ENCODE measurements around the gene PDE6H.

The PDE6H gene
- 0 to 0.04 reads per million in 2 experiments for total RNA-seq

DNA sequence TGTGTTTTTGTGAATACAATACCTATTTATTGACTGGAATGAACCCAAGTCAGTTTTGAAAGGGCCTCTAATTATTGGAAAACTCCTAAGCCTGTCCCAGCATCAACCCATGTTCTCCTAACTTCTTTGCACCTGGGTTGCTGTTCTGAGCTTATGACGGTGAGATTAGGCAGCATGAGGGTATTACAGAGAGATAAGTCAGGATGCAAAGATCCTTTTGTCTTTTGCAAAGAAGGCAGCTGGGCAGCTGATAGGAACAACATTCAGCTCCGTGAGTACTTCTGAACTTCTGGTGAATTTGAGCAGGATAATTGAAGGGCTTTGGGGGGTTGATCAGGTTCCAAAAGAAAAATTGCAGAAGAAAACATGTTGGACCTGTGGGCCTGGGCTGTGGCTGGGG lies at the start of gene PDE6H:
TSS of gene PDE6H (plus strand) at position 227 of the 400 bp plus-strand sequence. CDS start 4,971 bp downstream, outside the sequence.
- no peak for DNase-seq (ENCODE audit: low read depth)

DNA sequence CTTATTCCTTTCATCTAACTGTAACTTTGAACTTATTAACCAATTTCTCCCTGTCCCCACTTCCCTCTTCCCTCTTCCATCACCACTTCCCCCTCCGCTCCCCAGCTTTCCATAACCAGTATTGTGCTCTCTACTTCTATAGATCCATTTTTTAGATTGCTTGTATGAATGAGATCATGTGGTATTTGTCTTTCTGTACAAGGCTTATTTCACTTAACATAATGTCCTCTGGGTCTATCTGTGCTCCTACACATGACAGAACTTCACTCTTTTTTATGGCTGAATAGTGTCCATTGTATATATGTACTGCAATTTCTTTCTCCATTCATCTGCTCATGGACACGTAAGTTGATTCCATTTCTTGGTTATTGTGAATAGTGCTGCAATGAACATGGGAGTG lies 48.9 kb upstream of the PDE6H start:
- DNase-seq (ENCODE audit: low read depth): no peak

DNA sequence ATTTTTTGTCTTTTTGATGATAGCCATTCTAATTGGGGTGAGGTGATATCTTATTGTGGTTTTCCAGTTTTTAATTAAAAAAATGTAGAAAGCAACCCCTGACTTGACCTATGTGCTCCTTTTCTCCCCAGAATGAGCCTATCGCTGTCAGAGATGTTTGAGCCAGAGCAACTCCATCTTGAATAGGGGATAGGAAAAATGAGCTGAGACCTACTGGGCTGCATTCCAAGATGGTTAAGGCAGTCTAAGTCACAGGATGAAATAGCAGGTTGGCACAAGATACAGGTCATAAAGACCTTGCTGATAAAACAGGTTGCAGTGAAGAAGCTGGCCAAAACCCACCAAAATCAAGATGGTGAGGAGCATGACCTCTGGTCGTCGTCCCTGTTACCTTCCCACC lies 48.3 kb upstream of the PDE6H start:
- no peak for DNase-seq (ENCODE audit: low read depth)

DNA sequence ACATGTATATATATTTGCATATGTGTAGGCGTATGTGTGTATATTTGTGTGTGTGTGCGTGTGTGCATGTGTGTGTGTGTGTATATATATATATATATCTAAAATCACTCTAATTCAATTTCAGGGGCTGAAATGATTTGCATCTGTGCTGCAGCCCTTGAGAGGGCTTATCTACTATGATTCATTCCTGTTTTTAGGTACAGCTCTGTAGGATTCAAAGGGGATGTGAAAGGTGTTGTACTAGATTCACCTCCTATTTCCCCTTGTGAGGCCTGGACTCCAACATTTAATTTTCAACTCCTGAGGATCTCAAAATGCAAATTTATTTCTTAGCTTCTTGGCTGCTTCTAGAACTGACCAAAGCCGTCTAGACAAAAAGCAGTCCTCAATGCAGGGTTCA lies 45.6 kb upstream of the PDE6H start:
- no peak for DNase-seq (ENCODE audit: low read depth)

DNA sequence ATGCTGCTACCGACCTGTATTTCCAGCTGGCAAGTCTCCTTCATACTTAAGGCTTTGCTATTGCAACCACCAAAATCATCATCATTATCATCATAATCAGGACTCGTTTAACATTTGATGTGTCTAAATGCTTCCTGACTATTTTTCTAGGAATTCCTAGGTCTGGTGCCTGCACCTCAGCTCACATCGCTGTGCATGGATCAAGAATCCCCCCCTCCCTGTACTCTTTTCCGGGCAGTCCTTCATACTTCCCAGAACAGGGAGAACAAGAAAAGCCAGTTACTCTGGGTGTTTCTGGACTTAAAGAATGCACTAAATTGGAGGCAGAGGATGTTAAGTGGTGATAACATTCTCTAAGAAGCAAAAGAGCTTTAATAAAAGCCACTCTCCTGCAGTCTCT lies 43.9 kb upstream of the PDE6H start:
- no peak for DNase-seq (ENCODE audit: low read depth)

DNA sequence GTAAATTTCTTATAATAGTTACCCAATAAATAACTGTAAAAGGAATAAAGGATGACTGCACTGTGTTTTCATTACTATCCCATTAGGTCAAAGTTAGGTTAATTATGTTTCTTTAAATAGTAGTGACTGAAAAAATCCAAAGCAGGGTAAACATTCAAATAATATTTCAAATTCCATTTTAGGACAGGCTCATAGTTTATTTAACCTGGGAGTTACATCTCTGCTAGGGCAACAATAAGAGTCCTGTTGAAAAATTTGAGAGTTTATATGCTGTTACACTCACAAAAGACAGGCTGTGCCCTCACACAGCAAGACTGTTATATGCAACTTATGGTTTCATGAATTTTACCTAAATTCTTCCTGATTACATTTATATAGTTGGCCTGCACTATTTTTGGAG lies 42.5 kb upstream of the PDE6H start:
- DNase-seq (ENCODE audit: low read depth): no peak

DNA sequence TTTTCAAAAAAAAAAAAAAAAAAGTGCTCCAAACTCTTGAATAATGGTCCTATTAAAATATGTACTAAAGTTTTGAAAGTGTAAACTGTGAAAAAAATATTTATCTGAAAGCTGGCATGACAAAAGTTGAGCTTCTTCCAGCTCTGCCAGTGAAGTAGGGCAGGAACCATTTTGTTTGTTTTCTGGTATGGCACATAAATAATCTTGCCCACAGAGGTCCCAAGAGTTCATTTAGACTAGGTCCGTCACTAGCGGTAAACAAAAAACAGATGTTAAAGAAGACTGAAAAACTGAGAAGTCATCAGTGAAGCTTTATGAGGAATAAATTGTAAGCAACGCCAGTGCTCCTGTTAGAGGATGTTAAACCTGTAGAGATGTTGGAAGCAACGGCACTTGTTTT lies 41.5 kb upstream of the PDE6H start:
- no peak for DNase-seq (ENCODE audit: low read depth)

DNA sequence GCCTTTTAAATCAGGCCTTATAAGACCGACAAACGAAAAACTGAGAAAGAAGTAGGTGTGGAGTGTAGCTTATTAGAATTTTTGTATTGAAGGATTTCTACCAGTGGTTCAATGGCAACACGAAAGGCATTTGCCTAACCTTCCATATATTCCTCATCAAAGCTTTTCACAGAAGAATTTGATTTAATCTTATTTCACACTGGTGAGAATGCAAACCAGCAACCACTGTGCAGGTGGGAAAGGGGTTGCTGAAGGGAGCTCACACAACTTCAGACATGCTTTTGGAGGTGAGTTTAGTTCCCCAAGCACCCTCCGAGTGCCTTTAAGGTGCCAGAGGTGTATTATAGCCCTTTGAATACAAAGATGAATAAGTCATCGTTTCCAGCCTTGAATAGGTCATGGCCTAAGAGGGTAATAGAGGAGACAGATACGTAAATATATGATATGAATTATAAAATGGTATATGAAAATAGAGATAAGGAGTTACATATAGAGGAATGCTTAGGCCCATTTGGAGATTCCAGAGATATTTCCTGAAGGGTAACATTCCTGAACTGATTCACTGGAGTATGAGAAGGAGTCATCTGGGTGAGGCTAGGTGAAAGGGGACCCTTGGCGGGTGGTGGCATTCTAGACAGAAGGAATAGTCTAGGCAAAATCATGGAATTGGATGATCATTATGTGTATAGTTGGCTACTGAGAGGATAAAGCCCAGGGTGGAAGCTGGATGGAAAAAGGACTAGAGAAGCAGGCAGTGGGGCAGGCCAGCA lies 40.9 kb upstream of the PDE6H start:
- DNase-seq (ENCODE audit: low read depth): no peak

DNA sequence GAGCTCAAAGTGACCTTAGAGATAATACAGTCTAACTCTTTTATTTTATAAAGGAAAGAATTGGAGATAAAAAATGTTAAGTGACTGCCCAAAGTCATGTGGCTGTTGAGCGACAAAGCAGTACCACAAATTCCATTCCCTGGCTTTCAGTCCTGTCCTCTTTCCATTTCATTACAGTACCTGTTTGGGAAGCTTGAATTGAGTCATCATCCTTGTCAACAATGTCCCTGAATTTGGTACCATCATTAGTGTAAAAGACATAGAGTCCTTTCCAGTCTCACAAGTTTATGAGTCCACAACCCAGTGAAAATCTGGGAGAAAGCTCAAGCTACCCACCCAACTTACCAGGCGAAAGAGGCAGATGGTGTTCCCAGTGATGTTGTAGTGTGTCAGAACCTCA lies 38.3 kb upstream of the PDE6H start:
- DNase-seq (ENCODE audit: low read depth): no peak

DNA sequence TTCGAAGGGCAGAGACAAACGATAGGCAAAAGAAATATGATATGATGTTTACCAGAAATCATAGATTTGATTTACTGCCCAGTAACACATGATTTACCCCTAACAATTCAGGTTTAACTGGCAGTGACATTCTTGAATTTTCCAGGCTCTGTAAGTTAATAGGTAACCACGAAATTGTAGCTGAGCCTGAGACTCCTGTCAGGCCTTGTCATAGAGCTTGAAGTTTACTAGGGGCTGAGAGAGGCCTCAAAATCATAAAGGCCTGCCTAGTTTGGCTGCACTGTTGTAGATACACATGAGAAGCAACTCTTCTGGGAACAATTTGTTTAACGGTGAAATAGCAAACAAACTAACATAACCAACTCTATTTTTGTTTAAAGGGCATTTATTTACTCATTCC lies 37.8 kb upstream of the PDE6H start:
- DNase-seq (ENCODE audit: low read depth): no peak

DNA sequence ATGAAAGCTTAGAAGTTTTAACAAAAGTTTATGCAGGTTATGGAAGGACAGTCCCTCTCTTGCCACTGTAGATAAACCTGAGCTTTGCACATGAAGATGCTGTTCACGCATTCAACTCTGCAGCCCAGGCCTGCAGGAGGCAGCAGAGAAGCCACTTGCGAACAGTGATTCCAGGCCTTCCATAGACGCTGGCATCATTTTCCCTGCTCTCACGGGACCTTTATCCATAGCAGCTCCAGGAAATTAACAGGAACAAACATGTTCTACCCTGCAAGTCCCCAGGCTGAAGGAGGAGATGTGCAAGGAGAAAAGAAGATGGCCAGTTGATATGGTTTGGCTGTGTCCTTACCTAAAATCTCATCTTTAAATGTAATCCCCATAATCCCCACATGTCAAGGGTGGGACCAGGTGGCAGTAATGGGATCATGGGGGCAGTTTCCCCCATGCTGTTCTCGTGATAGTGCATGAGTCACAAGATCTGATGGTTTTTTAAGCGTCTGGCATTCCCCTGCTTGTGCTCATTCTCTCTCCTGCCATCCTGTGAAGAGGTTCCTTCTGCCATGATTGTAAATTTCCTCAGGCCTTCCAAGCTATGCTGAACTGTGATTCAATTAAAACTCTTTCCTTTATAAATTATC lies 36.5 kb upstream of the PDE6H start:
- no peak for DNase-seq (ENCODE audit: low read depth)

DNA sequence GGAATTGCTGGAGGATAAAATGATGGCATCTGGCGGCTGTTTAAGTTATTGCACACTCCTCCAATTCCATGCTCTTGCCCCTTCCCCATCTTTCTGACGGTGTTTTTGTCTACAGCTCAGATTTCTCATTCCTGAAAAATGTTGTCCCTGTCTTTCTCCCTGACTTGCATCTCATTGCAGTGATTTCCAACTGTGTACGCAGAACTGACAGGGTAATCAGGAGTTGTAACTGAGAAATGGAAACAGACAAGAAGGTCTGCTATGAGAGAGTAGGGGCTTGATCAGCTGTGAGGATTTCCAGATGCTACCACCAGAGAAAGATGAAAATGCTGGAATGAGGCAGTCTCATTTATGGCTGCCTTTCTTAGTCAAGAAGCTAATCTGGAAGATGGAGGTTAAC lies 35.8 kb upstream of the PDE6H start:
- no peak for DNase-seq (ENCODE audit: low read depth)

DNA sequence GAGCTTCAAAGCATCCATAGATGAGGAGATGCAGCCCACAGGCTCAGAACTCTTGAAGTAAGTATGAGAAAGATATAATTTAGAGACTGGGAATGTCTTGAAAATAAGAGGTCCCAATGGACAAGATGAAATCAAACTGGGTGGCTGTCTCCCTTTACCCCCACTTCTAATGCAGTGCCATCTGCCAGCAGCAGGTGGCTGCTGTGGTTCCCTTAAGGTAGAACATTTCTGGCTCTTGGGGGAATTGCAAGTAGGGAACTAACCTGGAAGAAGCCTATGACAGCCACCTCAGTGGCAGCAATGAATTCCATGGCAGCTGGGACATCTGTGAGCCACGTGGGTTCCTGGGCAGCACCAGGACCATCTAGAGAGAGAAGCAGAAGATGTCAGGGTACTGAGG lies 35.2 kb upstream of the PDE6H start:
- no peak for DNase-seq (ENCODE audit: low read depth)

DNA sequence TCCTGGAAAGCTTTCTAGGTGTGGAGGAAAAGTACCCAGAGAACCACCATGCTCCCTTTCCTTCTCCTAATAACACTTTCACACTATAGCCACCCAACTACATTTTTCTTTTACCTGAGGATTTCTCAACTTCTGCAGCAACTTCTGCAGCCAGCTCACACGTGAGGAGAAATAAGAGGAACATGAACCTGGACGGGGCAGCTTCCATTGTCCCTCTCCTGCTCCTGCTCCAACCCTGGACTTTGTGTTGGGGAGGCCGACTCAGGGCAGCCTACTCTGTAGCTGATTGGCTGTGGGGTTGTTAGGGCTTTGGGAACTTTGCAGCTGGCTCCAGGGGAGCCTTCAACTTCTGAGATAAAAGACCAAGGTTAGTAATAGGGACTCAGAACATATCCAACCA lies 34.5 kb upstream of the PDE6H start, which contains the start of gene ERP27:
TSS of gene ERP27 (minus strand) at position 237 of the 400 bp plus-strand sequence. CDS start at position 208, 29 bp downstream.
- DNase-seq (ENCODE audit: low read depth): no peak

DNA sequence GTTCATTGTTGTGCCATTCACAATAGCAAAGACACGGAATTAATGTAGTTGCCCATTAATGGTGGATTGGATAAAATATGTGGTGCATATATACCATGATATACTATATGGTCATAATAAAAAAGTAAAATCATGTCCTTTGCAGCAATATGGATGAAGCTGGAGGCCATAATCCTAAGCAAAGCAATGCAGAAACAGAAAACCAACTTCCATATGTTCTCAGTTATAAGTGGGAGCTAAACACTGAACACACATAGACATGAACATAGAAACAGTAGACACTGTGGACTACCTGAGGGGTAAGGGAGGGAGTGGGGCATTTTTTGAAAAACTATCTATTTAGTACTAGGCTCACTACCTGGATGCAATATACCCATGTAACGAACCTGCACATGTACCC lies 31.5 kb upstream of the PDE6H start:
- no peak for DNase-seq (ENCODE audit: low read depth)

DNA sequence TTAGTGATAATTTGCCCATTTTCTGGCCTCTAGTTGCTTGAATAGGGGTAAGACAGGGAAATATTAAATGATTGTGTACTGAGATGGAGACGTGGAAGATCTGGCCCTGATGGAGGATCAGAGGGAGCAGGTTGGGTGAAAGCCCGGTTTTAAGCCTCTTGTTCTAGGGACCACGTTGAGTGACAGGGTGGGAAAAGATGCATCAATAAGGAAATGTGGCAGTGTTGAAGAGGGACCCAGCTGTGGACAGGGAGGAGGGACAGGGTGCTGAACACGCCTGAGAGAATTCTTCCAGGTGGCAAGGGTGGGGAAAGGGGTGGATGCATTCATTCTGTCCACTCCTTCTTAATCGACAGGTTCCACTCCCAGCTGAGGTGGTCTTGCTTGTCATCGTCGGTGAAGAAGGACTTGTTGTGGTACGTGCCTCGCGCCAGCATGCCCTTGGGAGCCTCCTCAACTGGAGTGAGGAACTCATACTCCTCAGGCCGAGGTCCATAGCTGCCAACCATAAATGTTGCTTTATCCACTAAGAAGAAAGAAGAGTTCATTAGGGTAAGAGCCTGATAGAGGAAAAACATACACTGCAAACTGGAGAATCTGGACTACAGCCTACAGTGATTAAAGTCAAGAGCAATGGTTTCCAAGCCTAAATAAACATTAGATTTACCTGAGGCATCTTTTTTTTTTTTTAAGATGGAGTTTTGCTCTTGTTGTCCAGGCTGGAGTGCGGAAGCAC lies 30.5 kb upstream of the PDE6H start:
- no peak for DNase-seq (ENCODE audit: low read depth)

DNA sequence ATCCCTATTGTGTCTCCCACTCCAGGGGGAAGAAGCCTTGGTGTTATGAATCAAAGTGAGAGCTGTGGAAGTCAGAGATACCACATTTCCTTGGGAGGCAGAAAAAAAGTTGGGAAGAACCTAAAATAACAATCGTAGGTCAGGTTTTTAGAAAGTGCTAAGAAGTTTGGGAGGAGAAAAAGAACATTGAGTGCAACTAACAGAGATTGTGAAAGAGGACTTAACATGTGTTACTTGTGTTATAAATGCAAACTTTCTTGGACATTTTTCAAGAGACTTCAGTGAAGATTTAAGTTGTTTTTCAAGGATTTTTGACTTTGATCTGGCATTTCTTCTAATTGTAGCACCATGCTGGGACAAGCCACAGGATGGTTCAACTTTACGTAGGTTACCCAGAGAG lies 26.7 kb upstream of the PDE6H start:
- DNase-seq (ENCODE audit: low read depth): no peak

DNA sequence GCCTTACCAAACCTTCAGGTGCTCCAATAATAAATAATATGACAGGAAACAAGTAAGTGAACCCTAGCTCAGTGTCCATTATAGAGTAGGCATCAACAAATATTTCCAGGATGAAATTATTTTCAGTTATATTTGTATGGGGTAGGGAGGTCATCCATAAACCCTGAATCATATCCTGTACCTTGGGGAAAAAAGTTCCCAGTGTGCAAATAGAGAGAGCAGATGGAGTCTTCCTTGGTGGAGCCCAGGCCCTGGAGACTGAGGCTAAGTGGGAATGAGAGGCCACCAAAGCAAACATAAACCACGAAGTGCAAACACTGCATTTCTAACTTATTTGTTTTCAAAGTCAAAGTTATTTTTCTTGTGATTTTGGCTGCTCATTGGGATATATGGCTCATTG lies 26.0 kb upstream of the PDE6H start:
- no peak for DNase-seq (ENCODE audit: low read depth)

DNA sequence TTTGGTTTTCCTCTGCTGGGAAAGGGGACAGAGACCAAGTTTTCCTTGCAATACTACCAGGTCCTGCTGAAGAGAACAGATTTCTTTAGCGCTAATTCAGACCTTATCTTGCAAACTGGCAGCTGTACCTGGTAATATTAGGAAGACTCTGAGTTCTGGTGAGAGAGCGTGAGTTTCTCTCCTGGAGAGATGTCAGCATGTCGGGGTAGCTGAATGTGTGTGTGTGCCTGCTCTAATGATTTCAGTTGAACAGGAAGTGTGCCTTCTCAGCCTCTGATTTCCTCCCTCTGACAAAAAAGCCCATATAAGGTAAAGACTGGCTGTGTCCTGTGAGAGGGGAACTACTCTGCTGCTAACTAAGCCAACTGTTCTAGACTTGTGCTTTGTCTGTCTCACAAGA lies 24.2 kb upstream of the PDE6H start:
- no peak for DNase-seq (ENCODE audit: low read depth)

DNA sequence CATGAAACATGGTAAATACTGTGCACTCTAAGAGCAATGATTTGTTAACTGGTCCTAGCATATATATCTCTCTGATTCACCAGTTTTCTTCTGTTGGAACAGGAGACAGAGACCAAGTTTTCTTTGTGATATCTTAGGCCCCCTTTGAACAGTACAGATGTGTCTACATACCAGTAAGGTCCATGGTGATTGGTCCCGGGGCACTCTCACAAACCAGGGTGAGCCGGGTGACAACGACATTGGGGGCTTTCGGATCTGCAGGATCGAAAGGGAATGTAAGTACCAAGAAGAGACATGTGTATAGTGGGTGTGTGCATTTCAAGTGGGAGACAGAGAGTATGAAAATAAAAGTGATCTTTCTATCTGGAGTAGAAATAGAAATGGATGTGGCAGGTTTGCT lies 23.2 kb upstream of the PDE6H start:
- DNase-seq (ENCODE audit: low read depth): no peak

DNA sequence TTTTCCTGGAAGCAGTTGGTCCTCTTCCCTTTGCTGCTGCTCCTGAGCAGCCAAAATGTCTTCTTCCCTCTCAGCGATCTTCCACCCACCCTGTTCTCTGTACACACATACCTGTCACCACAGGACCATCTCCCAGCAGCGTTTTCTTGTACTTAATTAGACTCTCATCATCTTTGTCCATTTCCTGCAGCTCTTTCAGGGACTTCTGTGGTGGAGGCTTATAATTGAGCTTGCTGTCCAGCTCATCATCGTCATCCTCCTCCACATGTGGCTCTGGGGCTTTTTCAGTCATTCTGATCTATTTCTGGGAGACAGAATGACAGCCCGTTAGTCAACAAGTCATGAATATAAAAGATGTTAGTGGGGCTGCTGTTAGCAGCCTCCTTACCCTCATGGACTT lies 22.4 kb upstream of the PDE6H start:
- DNase-seq (ENCODE audit: low read depth): no peak

DNA sequence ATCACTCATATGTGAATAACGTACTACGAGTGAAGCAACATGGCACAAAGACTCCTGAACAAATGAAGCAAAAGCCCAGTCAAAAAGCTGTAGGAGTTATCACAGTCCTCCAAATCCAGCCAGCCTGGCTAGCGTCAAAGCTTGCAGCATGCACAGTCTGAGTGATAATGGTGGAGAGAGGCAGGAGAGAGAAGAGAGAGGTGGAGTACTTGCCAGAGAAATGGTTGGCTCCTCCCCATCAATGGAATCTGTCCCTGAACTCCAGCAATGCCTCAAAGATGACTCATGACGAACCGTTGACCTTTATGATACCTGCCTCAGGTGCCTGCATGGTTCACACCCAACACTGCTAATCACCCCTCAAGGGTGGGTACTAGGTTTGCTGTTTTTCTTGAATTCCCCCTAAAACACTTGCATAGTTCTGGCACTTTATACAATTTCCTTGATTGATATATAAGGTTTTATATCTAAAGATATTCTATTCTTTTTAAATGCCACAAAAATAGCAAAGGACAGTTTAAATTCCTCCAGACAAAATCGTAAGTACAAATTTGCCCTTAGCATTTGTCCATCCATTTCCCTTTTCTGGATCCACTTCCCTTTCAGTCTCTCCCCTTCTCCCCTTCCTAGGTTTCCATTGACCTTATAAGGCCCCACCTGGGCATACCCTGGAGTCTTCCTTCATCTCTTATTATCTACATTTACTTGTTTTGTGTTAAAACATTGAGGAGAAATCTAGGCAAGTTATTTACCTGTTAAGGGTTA lies 21.7 kb upstream of the PDE6H start:
- DNase-seq (ENCODE audit: low read depth): no peak

Data from T follicular helper cell (primary cell).